GM19468 (cell line): ENCODE results near the gene IGF2R.
"Not testable (repeated sequence)": the region's sequence is repeated elsewhere in the genome, so short reads cannot be mapped to it uniquely, and the experiment has no call there.

Experiments used
- ATAC-seq: cut with Tn5 transposase; IDR thresholded peaks from one replicate; pipeline ENCODE4 v1.9.1; 2021; ENCODE audit warnings: mild to moderate bottlenecking, moderate library complexity, moderate number of reproducible peaks; ENCODE audit not compliant: unreplicated experiment; ENCODE audit errors: extremely low read depth

The IGF2R gene

GRCh38 chr6:159948199-159948598 is 20.7 kb upstream of the IGF2R start:
- no peak for ATAC-seq

- ATAC-seq, result no peak
Measured at GRCh38 chr6:159951772-159952171, 17.1 kb upstream of the IGF2R start.

GRCh38 chr6:159952289-159953005 is 16.4 kb upstream of the IGF2R start:
- ATAC-seq, result no peak

- ATAC-seq, result no peak
Measured at GRCh38 chr6:159953091-159953601, 15.7 kb upstream of the IGF2R start.

- no peak for ATAC-seq
Measured at GRCh38 chr6:159955945-159956361, 12.9 kb upstream of the IGF2R start.

- ATAC-seq, result no peak
Measured at GRCh38 chr6:159957071-159957673, 11.7 kb upstream of the IGF2R start.

GRCh38 chr6:159959165-159959975 is 9.5 kb upstream of the IGF2R start:
- ATAC-seq, result peak; percentile 61

GRCh38 chr6:159959976-159960384 is 8.9 kb upstream of the IGF2R start:
- no peak for ATAC-seq

GRCh38 chr6:159960485-159960884 is 8.4 kb upstream of the IGF2R start:
- no peak for ATAC-seq

GRCh38 chr6:159961528-159961927 is 7.4 kb upstream of the IGF2R start:
- no peak for ATAC-seq

GRCh38 chr6:159963111-159963510 is 5.8 kb upstream of the IGF2R start:
- no peak for ATAC-seq

GRCh38 chr6:159964046-159964445 is 4.8 kb upstream of the IGF2R start:
- ATAC-seq, result no peak

GRCh38 chr6:159966339-159966738 is 2.5 kb upstream of the IGF2R start:
- no peak for ATAC-seq

GRCh38 chr6:159966981-159967380 is 1.9 kb upstream of the IGF2R start:
- ATAC-seq, result no peak

- not testable (repeated sequence) for ATAC-seq
Measured at GRCh38 chr6:159967621-159968020, 1.3 kb upstream of the IGF2R start.

- ATAC-seq, result peak; percentile 3
Measured at GRCh38 chr6:159969204-159969912, 476 bp downstream of the IGF2R start.

- no peak for ATAC-seq
Measured at GRCh38 chr6:159969921-159970320, 1.0 kb downstream of the IGF2R start.

- ATAC-seq, result no peak
Measured at GRCh38 chr6:159970659-159971063, 1.8 kb downstream of the IGF2R start.

GRCh38 chr6:159971341-159972178 is 2.7 kb downstream of the IGF2R start:
- ATAC-seq, result no peak
